ENCODE results near the gene WDPCP. TPM values are rescaled to one million over a fixed set of nuclear protein-coding genes. Genes with fewer than 3 reads are reported as not detected.

The WDPCP gene
- total and polyA plus RNA-seq, 2 of the 13 experiments (the other 11 are each of a cell fraction or from before 2014, with no cell fraction given): 2.9 to 5.2 TPM

DNA sequence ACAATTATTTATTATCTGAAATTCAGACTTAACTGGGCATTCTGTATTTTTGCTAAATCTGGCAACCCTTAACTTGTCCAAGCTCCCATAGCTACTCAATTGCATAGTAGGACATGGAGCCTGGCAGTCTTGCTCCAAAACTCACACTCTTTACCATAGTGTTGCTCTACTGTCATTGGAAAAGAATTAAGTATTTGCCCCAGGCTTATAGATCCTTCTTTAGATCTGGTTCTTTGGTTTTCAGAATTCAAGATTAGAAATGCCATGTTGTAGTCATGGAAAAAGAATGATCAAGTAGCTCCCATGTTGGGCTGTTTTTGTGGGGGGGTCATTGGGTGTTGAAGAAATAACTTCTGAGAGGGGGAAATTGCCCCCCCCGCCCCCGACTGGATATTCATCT, 240.9 kb downstream of the WDPCP start:
- H3K4me1 ChIP-seq (ENCODE audit: insufficient read depth, low read length): no peaks in the 10 kb centered on the region
- intact Hi-C loops (cut with micrococcal nuclease; ENCODE audit: unreplicated experiment) (no loop called here), in situ Hi-C loops (cut with HindIII; ENCODE audit: extremely low pct_ligation_motif_present, low pct_unique_long_range_greater_than_20kb) (no loop called here)
- H2AFZ ChIP-seq (ENCODE audit: low read length): no peak overlapping the region
- TF ChIP-seq KMT2B (CRISPR knock-in tag; IDR thresholded peaks at IDR 0.05) (no peak), MIER3 (CRISPR knock-in tag; IDR thresholded peaks at IDR 0.05; ENCODE audit: borderline replicate concordance) (no peak), ZNF207 (IDR thresholded peaks at IDR 0.05; ENCODE audit: borderline replicate concordance) (no peak), RFXAP (CRISPR knock-in tag; IDR thresholded peaks at IDR 0.05; ENCODE audit: borderline replicate concordance) (no peak), ZNF234 (CRISPR knock-in tag; conservative IDR thresholded peaks at IDR 0.05) (no peak), HOXA9 (CRISPR knock-in tag; IDR thresholded peaks at IDR 0.05; ENCODE audit: borderline replicate concordance) (no peak), DR1 (CRISPR knock-in tag; IDR thresholded peaks at IDR 0.05) (no peak), GATAD1 (CRISPR knock-in tag; IDR thresholded peaks at IDR 0.05) (no peak), YY1 (IDR thresholded peaks at IDR 0.05; ENCODE audit: insufficient read depth, insufficient replicate concordance, low read depth, low read length) (no peak), ARNT (IDR thresholded peaks at IDR 0.05) (no peak), PITX1 (CRISPR knock-in tag; IDR thresholded peaks at IDR 0.05) (no peak), XRCC5 (optimal IDR thresholded peaks at IDR 0.05; ENCODE audit: low read length) (no peak), ZSCAN20 (CRISPR knock-in tag; IDR thresholded peaks at IDR 0.05; ENCODE audit: borderline replicate concordance) (no peak), ELF1 (CRISPR knock-in tag; IDR thresholded peaks at IDR 0.05) (no peak), ATF7-NPFF (CRISPR knock-in tag; IDR thresholded peaks at IDR 0.05; ENCODE audit: low read depth) (no peak)
- TF ChIP-seq, protein P1, sequence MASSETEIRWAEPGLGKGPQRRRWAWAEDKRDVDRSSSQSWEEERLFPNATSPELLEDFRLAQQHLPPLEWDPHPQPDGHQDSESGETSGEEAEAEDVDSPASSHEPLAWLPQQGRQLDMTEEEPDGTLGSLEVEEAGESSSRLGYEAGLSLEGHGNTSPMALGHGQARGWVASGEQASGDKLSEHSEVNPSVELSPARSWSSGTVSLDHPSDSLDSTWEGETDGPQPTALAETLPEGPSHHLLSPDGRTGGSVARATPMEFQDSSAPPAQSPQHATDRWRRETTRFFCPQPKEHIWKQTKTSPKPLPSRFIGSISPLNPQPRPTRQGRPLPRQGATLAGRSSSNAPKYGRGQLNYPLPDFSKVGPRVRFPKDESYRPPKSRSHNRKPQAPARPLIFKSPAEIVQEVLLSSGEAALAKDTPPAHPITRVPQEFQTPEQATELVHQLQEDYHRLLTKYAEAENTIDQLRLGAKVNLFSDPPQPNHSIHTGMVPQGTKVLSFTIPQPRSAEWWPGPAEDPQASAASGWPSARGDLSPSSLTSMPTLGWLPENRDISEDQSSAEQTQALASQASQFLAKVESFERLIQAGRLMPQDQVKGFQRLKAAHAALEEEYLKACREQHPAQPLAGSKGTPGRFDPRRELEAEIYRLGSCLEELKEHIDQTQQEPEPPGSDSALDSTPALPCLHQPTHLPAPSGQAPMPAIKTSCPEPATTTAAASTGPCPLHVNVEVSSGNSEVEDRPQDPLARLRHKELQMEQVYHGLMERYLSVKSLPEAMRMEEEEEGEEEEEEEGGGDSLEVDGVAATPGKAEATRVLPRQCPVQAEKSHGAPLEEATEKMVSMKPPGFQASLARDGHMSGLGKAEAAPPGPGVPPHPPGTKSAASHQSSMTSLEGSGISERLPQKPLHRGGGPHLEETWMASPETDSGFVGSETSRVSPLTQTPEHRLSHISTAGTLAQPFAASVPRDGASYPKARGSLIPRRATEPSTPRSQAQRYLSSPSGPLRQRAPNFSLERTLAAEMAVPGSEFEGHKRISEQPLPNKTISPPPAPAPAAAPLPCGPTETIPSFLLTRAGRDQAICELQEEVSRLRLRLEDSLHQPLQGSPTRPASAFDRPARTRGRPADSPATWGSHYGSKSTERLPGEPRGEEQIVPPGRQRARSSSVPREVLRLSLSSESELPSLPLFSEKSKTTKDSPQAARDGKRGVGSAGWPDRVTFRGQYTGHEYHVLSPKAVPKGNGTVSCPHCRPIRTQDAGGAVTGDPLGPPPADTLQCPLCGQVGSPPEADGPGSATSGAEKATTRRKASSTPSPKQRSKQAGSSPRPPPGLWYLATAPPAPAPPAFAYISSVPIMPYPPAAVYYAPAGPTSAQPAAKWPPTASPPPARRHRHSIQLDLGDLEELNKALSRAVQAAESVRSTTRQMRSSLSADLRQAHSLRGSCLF (CRISPR knock-in tag; IDR thresholded peaks at IDR 0.05; ENCODE audit: borderline replicate concordance): no peak
- TF ChIP-seq, protein P2, sequence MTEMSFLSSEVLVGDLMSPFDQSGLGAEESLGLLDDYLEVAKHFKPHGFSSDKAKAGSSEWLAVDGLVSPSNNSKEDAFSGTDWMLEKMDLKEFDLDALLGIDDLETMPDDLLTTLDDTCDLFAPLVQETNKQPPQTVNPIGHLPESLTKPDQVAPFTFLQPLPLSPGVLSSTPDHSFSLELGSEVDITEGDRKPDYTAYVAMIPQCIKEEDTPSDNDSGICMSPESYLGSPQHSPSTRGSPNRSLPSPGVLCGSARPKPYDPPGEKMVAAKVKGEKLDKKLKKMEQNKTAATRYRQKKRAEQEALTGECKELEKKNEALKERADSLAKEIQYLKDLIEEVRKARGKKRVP (CRISPR knock-in tag; IDR thresholded peaks at IDR 0.05): no peak
- CTCF ChIA-PET (ENCODE audit: low intra/inter-chr PET ratio, low total read pairs): no interaction called here
- no peaks in the 10 kb centered on the region for H4K20me1 ChIP-seq (ENCODE audit: insufficient read depth, low read length)
- no peak overlapping the region for H3K9ac ChIP-seq (ENCODE audit: insufficient read depth, low read depth, low read length)
- peaks cover 7% of the 10 kb centered on the region; the same call in 1 of the 2 replicates for H3K9me3 ChIP-seq (ENCODE audit: low read length)
- DNase-seq (ENCODE audit: low spot score): no peak
- H3K4me3 ChIP-seq (replicated peaks in 1 of 3; ENCODE audit: insufficient read depth in 1 of 3, low read depth in 2 of 3, low read length in 3 of 3): no peak overlapping the region
- no peaks in the 10 kb centered on the region for H3K36me3 ChIP-seq (replicated peaks in 1 of 2; ENCODE audit: control insufficient read depth in 1 of 2, insufficient read depth in 2 of 2, low read length in 2 of 2)
- H3K79me2 ChIP-seq (ENCODE audit: insufficient read depth, low read length): no peaks in the 10 kb centered on the region
- ATAC-seq: no peak
- H3K4me2 ChIP-seq (ENCODE audit: low read depth, low read length): no peak overlapping the region
- no TSS peak for BruUV-seq (replicated peaks)
- no peaks in the 10 kb centered on the region for H3K27me3 ChIP-seq (ENCODE audit: control insufficient read depth in 1 of 2, insufficient read depth in 2 of 2, low read length in 2 of 2)
- POLR2A ChIA-PET: no interaction called here
- WGBS (ENCODE audit: low lambda C conversion rate): 4% methylated on average over 2 of the region's 2 CpGs
- H3K27ac ChIP-seq (ENCODE audit: extremely low read length, insufficient read depth, low read length): no peak overlapping the region
- FAIRE-seq: no peak

Measured in HepG2 (cell line).